ENCODE results near the gene DBX2. TPM values are rescaled to one million over a fixed set of nuclear protein-coding genes. Genes with fewer than 3 reads are reported as not detected.

Gene DBX2
- total RNA-seq, 6 donors from 2014 or later = not detected

DNA sequence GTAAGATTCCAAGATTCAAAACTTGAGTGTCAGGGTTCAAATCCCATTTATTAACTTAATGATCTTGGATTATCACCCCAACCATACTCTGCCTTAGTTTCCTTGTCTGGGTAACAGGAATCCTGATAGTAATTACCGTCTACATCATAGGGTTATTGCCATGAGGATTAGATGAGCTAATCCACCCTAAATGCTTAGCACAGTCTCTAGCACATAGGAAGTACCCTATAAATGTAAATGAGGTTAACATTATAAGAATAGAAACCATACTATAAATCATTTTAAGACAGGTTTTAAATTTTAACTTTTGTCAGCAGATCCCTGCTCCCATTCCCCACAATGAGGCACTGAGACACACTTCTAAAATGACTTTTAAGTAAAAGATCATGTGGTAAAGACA lies 36.5 kb downstream of the DBX2 start:
- 88 to 100% methylated on average over 1 of the region's 1 CpG for WGBS, 2 donors

DNA sequence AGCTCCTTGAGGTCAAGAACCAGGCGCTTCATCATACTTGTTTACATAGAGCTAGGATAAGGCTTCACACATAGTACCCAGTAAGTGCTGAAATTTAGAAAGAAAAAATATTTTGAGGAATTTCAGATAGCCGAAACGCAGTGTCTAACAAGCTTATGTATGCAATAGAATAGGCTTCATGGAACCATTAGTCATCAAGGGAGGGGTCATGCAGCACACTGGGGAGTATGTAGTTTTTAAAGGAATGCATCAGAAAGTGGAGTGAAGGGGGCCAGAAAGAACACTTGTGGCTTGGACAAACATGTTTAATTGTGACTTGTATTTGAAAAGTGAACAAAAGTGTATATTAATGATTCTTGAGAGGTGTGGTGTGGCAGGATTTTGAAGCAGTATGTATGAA lies 38.1 kb downstream of the DBX2 start:
- no peaks in the 10 kb centered on the region for H3K4me1 ChIP-seq
- ATAC-seq (ENCODE audit: low FRiP score in 2 of 2) = no peak
- TF ChIP-seq POLR2A (IDR thresholded peaks at IDR 0.05) = no peak
- no peaks in the 10 kb centered on the region for H3K36me3 ChIP-seq
- H3K9me3 ChIP-seq = no peaks in the 10 kb centered on the region
- no peak for DNase-seq
- no peak overlapping the region for H3K27ac ChIP-seq
- H3K27me3 ChIP-seq = no peaks in the 10 kb centered on the region
- 81 to 88% methylated on average over 3 of the region's 3 CpGs for WGBS, 2 donors
- H3K4me3 ChIP-seq = no peak overlapping the region

More for the DNA sequence above, 36.5 kb downstream of the DBX2 start:
- H3K27me3 ChIP-seq = no peaks in the 10 kb centered on the region
- ATAC-seq (ENCODE audit: low FRiP score in 2 of 2) = no peak
- no peak overlapping the region for H3K4me3 ChIP-seq
- no peaks in the 10 kb centered on the region for H3K4me1 ChIP-seq
- no peaks in the 10 kb centered on the region for H3K36me3 ChIP-seq
- H3K9me3 ChIP-seq = peaks cover 0 to 3% (median 0%) of the 10 kb centered on the region in 4 donors
- DNase-seq = no peak
- H3K27ac ChIP-seq = no peak overlapping the region
- no peak for TF ChIP-seq POLR2AphosphoS5 (IDR thresholded peaks at IDR 0.05)
- TF ChIP-seq EP300 (IDR thresholded peaks at IDR 0.05) = no peak
- TF ChIP-seq, protein P1, sequence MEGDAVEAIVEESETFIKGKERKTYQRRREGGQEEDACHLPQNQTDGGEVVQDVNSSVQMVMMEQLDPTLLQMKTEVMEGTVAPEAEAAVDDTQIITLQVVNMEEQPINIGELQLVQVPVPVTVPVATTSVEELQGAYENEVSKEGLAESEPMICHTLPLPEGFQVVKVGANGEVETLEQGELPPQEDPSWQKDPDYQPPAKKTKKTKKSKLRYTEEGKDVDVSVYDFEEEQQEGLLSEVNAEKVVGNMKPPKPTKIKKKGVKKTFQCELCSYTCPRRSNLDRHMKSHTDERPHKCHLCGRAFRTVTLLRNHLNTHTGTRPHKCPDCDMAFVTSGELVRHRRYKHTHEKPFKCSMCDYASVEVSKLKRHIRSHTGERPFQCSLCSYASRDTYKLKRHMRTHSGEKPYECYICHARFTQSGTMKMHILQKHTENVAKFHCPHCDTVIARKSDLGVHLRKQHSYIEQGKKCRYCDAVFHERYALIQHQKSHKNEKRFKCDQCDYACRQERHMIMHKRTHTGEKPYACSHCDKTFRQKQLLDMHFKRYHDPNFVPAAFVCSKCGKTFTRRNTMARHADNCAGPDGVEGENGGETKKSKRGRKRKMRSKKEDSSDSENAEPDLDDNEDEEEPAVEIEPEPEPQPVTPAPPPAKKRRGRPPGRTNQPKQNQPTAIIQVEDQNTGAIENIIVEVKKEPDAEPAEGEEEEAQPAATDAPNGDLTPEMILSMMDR (IDR thresholded peaks at IDR 0.05) = no peak
- no peak for TF ChIP-seq POLR2A (IDR thresholded peaks at IDR 0.05)

DNA sequence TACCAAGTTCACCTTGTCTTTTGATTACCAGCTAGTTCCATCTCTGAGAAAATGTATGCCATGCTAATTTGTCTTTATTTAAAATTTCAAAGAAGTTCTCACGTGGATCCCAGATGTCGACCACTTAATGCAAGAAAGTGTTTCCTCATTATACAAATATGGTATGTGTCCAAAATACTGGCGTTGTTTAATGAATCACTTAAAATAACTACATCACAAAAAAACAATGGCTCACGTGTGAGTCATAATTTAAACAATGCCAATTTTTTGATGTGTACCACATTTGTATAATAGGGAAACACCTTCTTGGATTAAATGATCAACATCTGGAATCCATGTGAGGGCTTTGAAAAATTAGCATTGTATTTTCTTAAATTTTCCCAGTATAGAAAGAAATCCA lies 40.8 kb downstream of the DBX2 start:
- H3K27ac ChIP-seq = no peak overlapping the region
- no peak for DNase-seq
- TF ChIP-seq EP300 (IDR thresholded peaks at IDR 0.05) (no peak), POLR2A (IDR thresholded peaks at IDR 0.05) (no peak), POLR2AphosphoS5 (IDR thresholded peaks at IDR 0.05) (no peak)
- TF ChIP-seq, protein P1 (IDR thresholded peaks at IDR 0.05) = no peak
- no peak overlapping the region for H3K4me3 ChIP-seq
- H3K36me3 ChIP-seq = no peaks in the 10 kb centered on the region
- H3K4me1 ChIP-seq = no peaks in the 10 kb centered on the region
- WGBS, 2 donors = 54 to 60% methylated on average over 4 of the region's 4 CpGs
- H3K27me3 ChIP-seq = no peaks in the 10 kb centered on the region
- H3K9me3 ChIP-seq = no peaks in the 10 kb centered on the region
- no peak for ATAC-seq (ENCODE audit: low FRiP score in 2 of 2)

DNA sequence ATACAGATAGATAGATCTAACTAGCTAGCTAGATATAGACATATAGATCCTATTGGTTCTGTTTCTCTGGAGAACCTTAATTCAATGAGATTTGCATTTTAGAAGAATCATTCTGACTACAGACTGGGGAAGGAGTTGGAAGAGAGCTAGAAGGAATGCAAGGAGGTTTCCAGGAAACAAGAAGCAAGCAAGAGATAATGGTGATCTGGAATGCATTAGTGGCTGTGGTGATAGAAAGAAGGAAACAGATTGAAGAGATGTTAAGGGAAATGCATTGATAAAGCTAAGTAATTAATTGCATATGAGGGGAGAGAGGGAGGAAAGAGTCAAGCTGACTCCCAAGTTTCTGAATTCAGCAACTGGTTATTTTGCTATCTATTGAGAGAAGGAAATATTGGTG lies 42.7 kb downstream of the DBX2 start:
- ATAC-seq (ENCODE audit: low FRiP score in 2 of 2) = no peak

DNA sequence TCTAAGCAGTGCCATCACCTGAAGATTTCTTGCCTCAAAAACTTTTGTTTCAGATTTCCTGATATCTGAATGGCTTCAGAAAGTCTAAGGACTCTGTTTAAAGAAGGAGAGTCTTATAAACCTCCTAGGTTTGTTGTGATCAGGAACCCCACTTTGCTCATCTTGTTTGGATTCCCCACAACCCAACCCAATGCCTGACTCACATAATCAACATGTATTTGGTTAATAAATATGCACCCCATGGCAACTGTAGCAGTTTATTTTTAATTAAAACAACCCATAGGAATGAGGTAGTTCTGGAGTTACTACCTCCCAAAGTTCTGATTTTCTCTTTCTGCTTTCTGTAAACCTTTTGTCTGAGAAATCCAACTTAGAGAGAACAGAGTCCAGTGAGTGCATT lies 51.5 kb downstream of the DBX2 start:
- TF ChIP-seq POLR2AphosphoS5 (IDR thresholded peaks at IDR 0.05) = no peak
- TF ChIP-seq, protein P1 (IDR thresholded peaks at IDR 0.05) = no peak
- TF ChIP-seq POLR2A (IDR thresholded peaks at IDR 0.05) = no peak
- no peak for ATAC-seq (ENCODE audit: low FRiP score in 2 of 2)

More for the DNA sequence above, 42.7 kb downstream of the DBX2 start:
- no peak for DNase-seq
- Histone ChIP-seq H3K27ac (no peak overlapping the region), H3K36me3 (no peaks in the 10 kb centered on the region), H3K4me3 (no peak overlapping the region), H3K27me3 (no peaks in the 10 kb centered on the region), H3K9me3 (no peaks in the 10 kb centered on the region), H3K4me1 (no peaks in the 10 kb centered on the region)
- TF ChIP-seq POLR2A (IDR thresholded peaks at IDR 0.05) (no peak), POLR2AphosphoS5 (IDR thresholded peaks at IDR 0.05) (no peak), EP300 (IDR thresholded peaks at IDR 0.05) (no peak)
- TF ChIP-seq, protein P1 (IDR thresholded peaks at IDR 0.05) = no peak

More for the DNA sequence above, 51.5 kb downstream of the DBX2 start:
- no peaks in the 10 kb centered on the region for H3K36me3 ChIP-seq
- H3K4me3 ChIP-seq = no peak overlapping the region
- DNase-seq = no peak
- no peaks in the 10 kb centered on the region for H3K27me3 ChIP-seq
- H3K9me3 ChIP-seq = no peaks in the 10 kb centered on the region
- H3K4me1 ChIP-seq = no peaks in the 10 kb centered on the region
- no peak overlapping the region for H3K27ac ChIP-seq

Data from upper lobe of left lung (tissue), 6 donors.